Body of pancreas (tissue), 4 donors: ENCODE results near the gene FBN1. TPM values are rescaled to one million over a fixed set of nuclear protein-coding genes. Genes with fewer than 3 reads are reported as not detected.

Experiments
- ATAC-seq: fragments of 150-250 bp; one replicate; pipeline ENCODE4 v1.9.1; 2016
- DNase-seq, 4 donors: peaks; one replicate each; pipeline ENCODE4 v3.0.0-alpha.2; 2019
- H3K27ac ChIP-seq, 4 donors: fragments of 200-600 bp; sonication (generic); 1 replicate in 3 of 4; 2 replicates in 1 of 4; pipeline versions ENCODE4 v1.5.1 to v1.6.1; 2016 to 2019; ENCODE audit warnings: mild to moderate bottlenecking in 1 of 4, mixed read lengths in 1 of 4, moderate library complexity in 1 of 4
- H3K27me3 ChIP-seq, 2 donors: fragments of 200-600 bp; sonication (generic); one replicate each; pipeline ENCODE4 v1.6.0; 2016; ENCODE audit warnings: mild to moderate bottlenecking in 1 of 2
- H3K36me3 ChIP-seq, 2 donors: fragments of 200-600 bp; sonication (generic); replicated peaks in 1 of 2; 2 replicates each; pipeline ENCODE4 v1.5.1; 2016; ENCODE audit warnings: low read depth in 2 of 2; ENCODE audit not compliant: insufficient read depth in 1 of 2
- H3K4me1 ChIP-seq: fragments of 200-600 bp; sonication (generic); one replicate; pipeline ENCODE4 v1.6.0; 2016
- H3K4me3 ChIP-seq, 2 donors: fragments of 200-600 bp; sonication (generic); 1 replicate in 1 of 2; 2 replicates in 1 of 2; pipeline ENCODE4 v1.5.1; 2016 to 2019
- H3K9me3 ChIP-seq, 3 donors: fragments of 200-600 bp; sonication (generic); 1 replicate in 2 of 3; 2 replicates in 1 of 3; pipeline ENCODE4 v1.5.1; 2016
- CTCF ChIP-seq, 7 experiments: fragments of 450-650 bp in 4 of 7; fragments of 200-600 bp in 3 of 7; sonication (generic) in 3 of 7; IDR thresholded peaks; one replicate each; pipeline ENCODE4 v1.5.1; 2016 to 2019; ENCODE audit warnings: antibody characterized with exemption in 7 of 7
- POLR2A ChIP-seq, 3 donors: fragments of 450-650 bp; IDR thresholded peaks; one replicate each; pipeline ENCODE4 v1.6.1; 2016; ENCODE audit warnings: antibody characterized with exemption in 3 of 3, mild to moderate bottlenecking in 2 of 3
- WGBS, 2 donors: methylation state at CpG; one replicate each; pipeline ENCODE4 v1.1.5; 2017; 5-methylcytosine and 5-hydroxymethylcytosine counted together
- intact Hi-C: fragments of 100-400 bp; cut with DNase I; formaldehyde crosslinking; loops from one replicate; pipeline ENCODE4 v1.15.1; 2023
- total RNA-seq, 2 donors: library from RNA; depleted of rRNA; stranded (reverse); fragments of >200 nt; gene quantifications; one replicate each; pipeline ENCODE4 v1.1.0, GENCODE V29; 2016

FBN1 gene
- total RNA-seq, 2 donors from 2014 or later = 12.7 to 51.1 TPM

GRCh38 chr15:48462688-48463087, 182.8 kb downstream of the FBN1 start:
- Histone ChIP-seq H3K27ac (no peak overlapping the region), H3K27me3 (no peaks in the 10 kb centered on the region), H3K9me3 (no peaks in the 10 kb centered on the region), H3K4me3 (no peak overlapping the region), H3K4me1 (no peaks in the 10 kb centered on the region), H3K36me3 (no peaks in the 10 kb centered on the region)
- ATAC-seq = no peak
- TF ChIP-seq CTCF (IDR thresholded peaks at IDR 0.05) (no peak), POLR2A (IDR thresholded peaks at IDR 0.05) (no peak)
- intact Hi-C loops = no loop called here
- WGBS, 2 donors = 73 to 75% methylated on average over 4 of the region's 4 CpGs
- no peak for DNase-seq

- no peak for TF ChIP-seq POLR2A (IDR thresholded peaks at IDR 0.05)
- TF ChIP-seq CTCF (IDR thresholded peaks at IDR 0.05) = no peak
- H3K4me1 ChIP-seq = no peaks in the 10 kb centered on the region
- no peak overlapping the region for H3K4me3 ChIP-seq
- intact Hi-C loops = no loop called here
- WGBS, 2 donors = 81 to 85% methylated on average over 7 of the region's 7 CpGs
- no peaks in the 10 kb centered on the region for H3K36me3 ChIP-seq
- no peaks in the 10 kb centered on the region for H3K27me3 ChIP-seq
- ATAC-seq = no peak
- no peak for DNase-seq
- H3K27ac ChIP-seq = no peak overlapping the region
- no peaks in the 10 kb centered on the region for H3K9me3 ChIP-seq
Observed at GRCh38 chr15:48459571-48460442, 185.7 kb downstream of the FBN1 start.

GRCh38 chr15:48458876-48459275, 186.6 kb downstream of the FBN1 start:
- Histone ChIP-seq H3K4me3 (no peak overlapping the region), H3K27ac (no peak overlapping the region), H3K27me3 (no peaks in the 10 kb centered on the region), H3K36me3 (no peaks in the 10 kb centered on the region), H3K4me1 (no peaks in the 10 kb centered on the region), H3K9me3 (no peaks in the 10 kb centered on the region)
- ATAC-seq (no peak), DNase-seq (no peak)
- intact Hi-C loops = no loop called here
- 61 to 82% methylated on average over 2 of the region's 2 CpGs for WGBS, 2 donors
- TF ChIP-seq POLR2A (IDR thresholded peaks at IDR 0.05) (no peak), CTCF (IDR thresholded peaks at IDR 0.05) (no peak)

GRCh38 chr15:48456134-48456533, 189.4 kb downstream of the FBN1 start:
- Histone ChIP-seq H3K4me1 (no peaks in the 10 kb centered on the region), H3K9me3 (no peaks in the 10 kb centered on the region), H3K27me3 (no peaks in the 10 kb centered on the region), H3K27ac (no peak overlapping the region), H3K36me3 (no peaks in the 10 kb centered on the region), H3K4me3 (no peak overlapping the region)
- WGBS, 2 donors = 33 to 78% methylated on average over 1 of the region's 1 CpG
- intact Hi-C loops = no loop called here
- ATAC-seq (no peak), DNase-seq (no peak)
- TF ChIP-seq CTCF (IDR thresholded peaks at IDR 0.05) = no peak
- TF ChIP-seq POLR2A (IDR thresholded peaks at IDR 0.05) = no peak

DNA sequence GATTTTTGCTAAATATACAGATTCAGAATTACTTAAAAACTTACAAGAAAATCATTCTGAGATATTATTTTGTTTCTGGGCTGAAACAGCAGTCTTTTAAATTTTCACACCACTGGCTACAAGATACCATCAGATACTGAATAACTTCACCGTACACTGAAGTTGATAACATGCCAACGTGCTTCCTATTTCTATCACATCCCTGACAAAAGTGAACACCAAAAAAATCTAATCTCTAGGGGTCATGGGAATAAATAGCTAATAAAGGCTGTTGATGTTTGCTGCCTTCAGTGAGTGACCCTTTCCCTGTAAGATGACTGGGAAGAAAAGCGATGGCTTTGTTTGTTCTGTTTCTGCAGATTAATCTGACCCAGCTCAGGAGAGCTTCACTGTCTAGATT, 193.8 kb downstream of the FBN1 start:
- Histone ChIP-seq H3K27ac (no peak overlapping the region), H3K4me3 (no peak overlapping the region), H3K9me3 (no peaks in the 10 kb centered on the region), H3K36me3 (no peaks in the 10 kb centered on the region), H3K4me1 (no peaks in the 10 kb centered on the region), H3K27me3 (no peaks in the 10 kb centered on the region)
- no peak for TF ChIP-seq CTCF (IDR thresholded peaks at IDR 0.05)
- TF ChIP-seq POLR2A (IDR thresholded peaks at IDR 0.05) = no peak
- DNase-seq (no peak), ATAC-seq (no peak)
- WGBS, 2 donors = 38 to 56% methylated on average over 3 of the region's 3 CpGs
- intact Hi-C loops = no loop called here
